Choroid plexus epithelial cell (primary cell): Measurements from ENCODE around the gene TXNDC2.
"Not testable (repeated sequence)": the region's sequence is repeated elsewhere in the genome, so short reads cannot be mapped to it uniquely, and the experiment has no call there.

Experiments used
- DNase-seq: peaks from one replicate; pipeline ENCODE4 v3.0.0-alpha.2; 2010; ENCODE audit warnings: low read depth
- H3K4me3 ChIP-seq: 2 replicates; pipeline ENCODE4 v1.5.1; 2011; ENCODE audit warnings: low read depth, mild to moderate bottlenecking, control low read depth, low read length, moderate library complexity
- TF ChIP-seq, protein P1 (sequence below): conservative IDR thresholded peaks from 2 replicates; pipeline ENCODE4 v1.5.1; 2011; ENCODE audit warnings: low read depth, mild to moderate bottlenecking, control low read depth, inconsistent platforms, low read length, moderate library complexity

TXNDC2 gene

GRCh38 chr18:9854801-9855676 lies 30.7 kb upstream of the TXNDC2 start:
- TF ChIP-seq, protein P1, sequence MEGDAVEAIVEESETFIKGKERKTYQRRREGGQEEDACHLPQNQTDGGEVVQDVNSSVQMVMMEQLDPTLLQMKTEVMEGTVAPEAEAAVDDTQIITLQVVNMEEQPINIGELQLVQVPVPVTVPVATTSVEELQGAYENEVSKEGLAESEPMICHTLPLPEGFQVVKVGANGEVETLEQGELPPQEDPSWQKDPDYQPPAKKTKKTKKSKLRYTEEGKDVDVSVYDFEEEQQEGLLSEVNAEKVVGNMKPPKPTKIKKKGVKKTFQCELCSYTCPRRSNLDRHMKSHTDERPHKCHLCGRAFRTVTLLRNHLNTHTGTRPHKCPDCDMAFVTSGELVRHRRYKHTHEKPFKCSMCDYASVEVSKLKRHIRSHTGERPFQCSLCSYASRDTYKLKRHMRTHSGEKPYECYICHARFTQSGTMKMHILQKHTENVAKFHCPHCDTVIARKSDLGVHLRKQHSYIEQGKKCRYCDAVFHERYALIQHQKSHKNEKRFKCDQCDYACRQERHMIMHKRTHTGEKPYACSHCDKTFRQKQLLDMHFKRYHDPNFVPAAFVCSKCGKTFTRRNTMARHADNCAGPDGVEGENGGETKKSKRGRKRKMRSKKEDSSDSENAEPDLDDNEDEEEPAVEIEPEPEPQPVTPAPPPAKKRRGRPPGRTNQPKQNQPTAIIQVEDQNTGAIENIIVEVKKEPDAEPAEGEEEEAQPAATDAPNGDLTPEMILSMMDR: no peak
- H3K4me3 ChIP-seq: no peak overlapping the region
- DNase-seq: peak; percentile 94

DNA sequence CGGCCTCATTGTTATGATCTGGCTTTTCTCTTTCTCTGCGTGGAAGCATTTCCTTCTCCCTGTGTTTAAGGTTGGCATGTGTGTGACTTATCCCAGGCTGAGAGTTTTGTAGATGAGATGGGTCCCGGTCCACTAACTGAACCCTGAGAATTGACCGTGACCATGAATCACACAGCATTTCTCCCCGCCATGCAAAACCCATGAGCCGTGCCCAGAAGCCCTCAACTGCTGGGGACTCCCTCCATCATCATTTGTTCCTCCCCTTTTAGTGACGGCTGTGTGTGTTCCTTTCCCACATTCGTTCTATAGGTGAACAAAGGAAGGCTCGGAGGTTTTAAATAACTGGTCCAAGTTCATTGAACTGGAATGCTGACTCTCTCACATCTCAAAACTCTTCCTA lies 30.1 kb upstream of the TXNDC2 start:
- no peak for DNase-seq
- H3K4me3 ChIP-seq: no peak overlapping the region
- TF ChIP-seq, protein P1: no peak

GRCh38 chr18:9856092-9856491 lies 29.7 kb upstream of the TXNDC2 start:
- no peak for DNase-seq
- TF ChIP-seq, protein P1: no peak
- no peak overlapping the region for H3K4me3 ChIP-seq

DNA sequence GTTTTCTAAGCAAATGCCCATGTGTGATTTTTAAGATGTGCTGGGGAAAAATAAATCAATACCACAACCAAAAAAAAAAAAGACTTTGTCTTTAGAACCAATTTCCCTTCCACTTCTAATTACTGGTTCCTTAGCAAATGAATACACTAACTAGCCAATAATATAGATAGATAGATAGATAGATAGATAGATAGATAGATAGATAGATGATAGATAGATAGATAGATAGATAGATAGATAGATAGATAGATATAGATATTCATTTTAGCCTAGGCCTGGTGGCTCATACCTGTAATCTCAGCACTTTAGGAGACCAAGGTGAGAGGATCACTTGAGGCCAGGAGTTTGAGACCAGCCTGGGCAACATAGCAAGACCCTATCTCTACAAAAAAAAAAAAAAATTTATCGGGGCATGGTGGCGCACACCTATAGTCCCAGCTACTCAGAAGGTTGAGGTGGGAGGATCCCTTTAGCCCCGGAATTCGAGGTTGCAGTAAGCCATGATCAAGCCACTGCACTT lies 28.2 kb upstream of the TXNDC2 start:
- not testable (repeated sequence) for H3K4me3 ChIP-seq, DNase-seq

GRCh38 chr18:9858642-9859041 lies 27.1 kb upstream of the TXNDC2 start:
- no peak for DNase-seq
- TF ChIP-seq, protein P1: no peak
- H3K4me3 ChIP-seq: no peak overlapping the region

DNA sequence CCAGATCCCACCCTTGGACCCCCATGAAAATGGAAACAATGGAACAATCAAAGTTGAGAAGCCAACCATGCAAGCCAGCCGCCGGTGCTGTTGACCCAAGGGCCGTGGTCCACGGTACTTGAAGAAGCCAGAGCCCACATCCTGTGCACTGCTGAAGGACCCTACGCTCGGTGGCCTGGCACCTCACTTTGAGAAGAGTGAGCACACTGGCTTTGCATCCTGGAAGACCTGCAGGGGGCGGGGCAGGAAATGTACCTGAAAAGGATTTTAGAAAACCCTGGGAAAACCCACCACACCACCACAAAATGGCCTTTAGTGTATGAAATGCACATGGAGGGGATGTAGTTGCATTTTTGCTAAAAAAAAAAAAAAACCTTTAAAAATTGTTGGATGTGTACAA lies 26.5 kb upstream of the TXNDC2 start:
- no peak for DNase-seq
- H3K4me3 ChIP-seq: no peak overlapping the region
- TF ChIP-seq, protein P1: no peak

DNA sequence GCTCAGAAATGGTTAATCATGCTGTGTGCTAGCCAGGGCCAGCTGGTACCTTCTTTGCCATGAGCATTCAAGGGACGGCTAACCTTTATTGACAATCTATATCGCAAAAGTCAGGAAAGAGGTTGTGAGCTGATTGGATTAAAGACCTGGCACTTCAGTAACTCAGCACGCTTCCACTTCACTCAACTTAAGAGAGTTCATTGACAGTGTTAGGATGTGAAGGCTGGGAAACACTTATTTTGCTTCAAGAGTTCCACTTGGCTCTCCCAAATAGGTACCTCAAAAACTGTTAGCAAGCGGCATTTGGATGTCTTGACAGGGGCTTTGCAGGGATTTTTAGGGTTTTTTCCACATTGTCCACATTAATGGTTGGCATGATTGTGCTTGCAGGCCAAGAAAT lies 25.1 kb upstream of the TXNDC2 start:
- H3K4me3 ChIP-seq: no peak overlapping the region
- no peak for DNase-seq
- TF ChIP-seq, protein P1: no peak
